Progenitor cell of endocrine pancreas (in vitro differentiated cells): ENCODE measurements around the gene MACROD2. TPM values are rescaled to one million over a fixed set of nuclear protein-coding genes. Genes with fewer than 3 reads are reported as not detected.

Source experiments
- DNase-seq: peaks from one replicate; pipeline ENCODE4 v3.0.0; 2021; ENCODE audit warnings: low spot score; ENCODE audit not compliant: unreplicated experiment
- H3K27ac Mint-ChIP-seq: 2 replicates; pipeline ENCODE4 v1.8.0; 2021; ENCODE audit warnings: mild to moderate bottlenecking, moderate library complexity, mixed read lengths
- H3K27me3 Mint-ChIP-seq: 2 replicates; pipeline ENCODE4 v1.8.0; 2021; ENCODE audit warnings: mixed read lengths
- H3K36me3 Mint-ChIP-seq: 2 replicates; pipeline ENCODE4 v1.8.0; 2022; ENCODE audit warnings: mixed read lengths; ENCODE audit not compliant: insufficient read depth
- H3K4me1 Mint-ChIP-seq: 2 replicates; pipeline ENCODE4 v1.8.0; 2021; ENCODE audit warnings: low read depth, mixed read lengths
- H3K4me3 Mint-ChIP-seq: 2 replicates; pipeline ENCODE4 v1.8.0; 2021; ENCODE audit warnings: low read depth, mild to moderate bottlenecking, moderate library complexity, mixed read lengths
- H3K9me3 Mint-ChIP-seq: 2 replicates; pipeline ENCODE4 v1.8.0; 2021; ENCODE audit warnings: low read depth, mixed read lengths
- CTCF ChIP-seq: fragments of 200-600 bp; sonication (generic); IDR thresholded peaks from one replicate; pipeline ENCODE4 v1.5.0; 2021; ENCODE audit warnings: antibody characterized with exemption, mild to moderate bottlenecking; ENCODE audit not compliant: unreplicated experiment
- total RNA-seq: library from RNA; stranded (reverse); gene quantifications from 2 replicates; pipeline ENCODE4 v1.2.1, GENCODE V29; 2021

MACROD2 gene
- total RNA-seq, 1 donor from 2014 or later = 7.6 TPM

- no peak for TF ChIP-seq CTCF
- Mint-ChIP-seq H3K36me3 (no peaks in the 10 kb centered on the region), H3K4me1 (peaks cover 4% of the 10 kb centered on the region), H3K27me3 (no peaks in the 10 kb centered on the region), H3K9me3 (no peaks in the 10 kb centered on the region), H3K27ac (no peak overlapping the region), H3K4me3 (no peak overlapping the region)
- DNase-seq = no peak
These were observed 1579.9 kb downstream of the MACROD2 start for GRCh38 chr20:15575255-15575654.

- no peaks in the 10 kb centered on the region for H3K9me3 Mint-ChIP-seq
- no peak overlapping the region for H3K4me3 Mint-ChIP-seq
- H3K27me3 Mint-ChIP-seq = no peaks in the 10 kb centered on the region
- H3K27ac Mint-ChIP-seq = no peak overlapping the region
- H3K36me3 Mint-ChIP-seq = no peaks in the 10 kb centered on the region
- no peak for DNase-seq
- H3K4me1 Mint-ChIP-seq = peaks cover 14% of the 10 kb centered on the region
- TF ChIP-seq CTCF = no peak
These were observed 1581.1 kb downstream of the MACROD2 start for GRCh38 chr20:15576411-15576810.

- no peak overlapping the region for H3K27ac Mint-ChIP-seq
- no peaks in the 10 kb centered on the region for H3K9me3 Mint-ChIP-seq
- no peak for TF ChIP-seq CTCF
- H3K27me3 Mint-ChIP-seq = peaks cover 8% of the 10 kb centered on the region
- DNase-seq = no peak
- no peak overlapping the region for H3K4me3 Mint-ChIP-seq
- H3K4me1 Mint-ChIP-seq = peaks cover 17% of the 10 kb centered on the region
- H3K36me3 Mint-ChIP-seq = peaks cover 1% of the 10 kb centered on the region
These were observed 1582.8 kb downstream of the MACROD2 start for GRCh38 chr20:15578113-15578512.

GRCh38 chr20:15579688-15580087, 1584.4 kb downstream of the MACROD2 start:
- no peak for DNase-seq
- Mint-ChIP-seq H3K27ac (no peak overlapping the region), H3K9me3 (no peaks in the 10 kb centered on the region)

GRCh38 chr20:15582146-15582760, 1586.9 kb downstream of the MACROD2 start:
- Mint-ChIP-seq H3K4me3 (no peak overlapping the region), H3K36me3 (peaks cover 1% of the 10 kb centered on the region), H3K27me3 (peaks cover 11% of the 10 kb centered on the region), H3K27ac (no peak overlapping the region), H3K9me3 (peaks cover 1% of the 10 kb centered on the region), H3K4me1 (peaks cover 17% of the 10 kb centered on the region)
- no peak for TF ChIP-seq CTCF
- DNase-seq = no peak

More at GRCh38 chr20:15579688-15580087, 1584.4 kb downstream of the MACROD2 start:
- peaks cover 1% of the 10 kb centered on the region for H3K36me3 Mint-ChIP-seq
- peaks cover 17% of the 10 kb centered on the region for H3K4me1 Mint-ChIP-seq
- no peak overlapping the region for H3K4me3 Mint-ChIP-seq
- TF ChIP-seq CTCF = no peak
- H3K27me3 Mint-ChIP-seq = peaks cover 9% of the 10 kb centered on the region
